Neutrophil (primary cell): ENCODE results near the gene SLC4A2.

Experiments used
- H3K27ac ChIP-seq: fragments of 200-600 bp; sonication (generic); 2 replicates; pipeline ENCODE4 v1.5.1; 2016; ENCODE audit warnings: mild to moderate bottlenecking, moderate library complexity
- H3K27me3 ChIP-seq: fragments of 200-600 bp; sonication (generic); 2 replicates; pipeline ENCODE4 v1.6.0; 2016; ENCODE audit warnings: mild to moderate bottlenecking
- H3K36me3 ChIP-seq: fragments of 200-600 bp; sonication (generic); 2 replicates; pipeline ENCODE4 v1.5.1; 2017
- H3K4me1 ChIP-seq, 2 experiments: fragments of 200-600 bp in 1 of 2; sonication (generic) in 1 of 2; 1 replicate in 1 of 2; 2 replicates in 1 of 2; pipeline versions ENCODE4 v1.5.1 to v1.6.1; 2013 to 2016; ENCODE audit warnings: low read depth in 1 of 2, low read length in 1 of 2, mild to moderate bottlenecking in 1 of 2, moderate library complexity in 1 of 2; ENCODE audit not compliant: control insufficient read depth in 1 of 2, insufficient read depth in 1 of 2
- H3K4me3 ChIP-seq, 2 experiments: fragments of 200-600 bp in 1 of 2; sonication (generic) in 1 of 2; 1 replicate in 1 of 2; 2 replicates in 1 of 2; pipeline ENCODE4 v1.5.1; 2013 to 2016; ENCODE audit warnings: low read depth in 1 of 2, low read length in 1 of 2, mild to moderate bottlenecking in 1 of 2, moderate library complexity in 1 of 2
- H3K9me3 ChIP-seq: fragments of 200-600 bp; sonication (generic); 2 replicates; pipeline ENCODE4 v1.5.1; 2016
- CTCF ChIP-seq: fragments of 200-600 bp; sonication (generic); IDR thresholded peaks from 2 replicates; pipeline ENCODE4 v1.5.1; 2016; ENCODE audit warnings: antibody characterized with exemption

SLC4A2 gene

DNA sequence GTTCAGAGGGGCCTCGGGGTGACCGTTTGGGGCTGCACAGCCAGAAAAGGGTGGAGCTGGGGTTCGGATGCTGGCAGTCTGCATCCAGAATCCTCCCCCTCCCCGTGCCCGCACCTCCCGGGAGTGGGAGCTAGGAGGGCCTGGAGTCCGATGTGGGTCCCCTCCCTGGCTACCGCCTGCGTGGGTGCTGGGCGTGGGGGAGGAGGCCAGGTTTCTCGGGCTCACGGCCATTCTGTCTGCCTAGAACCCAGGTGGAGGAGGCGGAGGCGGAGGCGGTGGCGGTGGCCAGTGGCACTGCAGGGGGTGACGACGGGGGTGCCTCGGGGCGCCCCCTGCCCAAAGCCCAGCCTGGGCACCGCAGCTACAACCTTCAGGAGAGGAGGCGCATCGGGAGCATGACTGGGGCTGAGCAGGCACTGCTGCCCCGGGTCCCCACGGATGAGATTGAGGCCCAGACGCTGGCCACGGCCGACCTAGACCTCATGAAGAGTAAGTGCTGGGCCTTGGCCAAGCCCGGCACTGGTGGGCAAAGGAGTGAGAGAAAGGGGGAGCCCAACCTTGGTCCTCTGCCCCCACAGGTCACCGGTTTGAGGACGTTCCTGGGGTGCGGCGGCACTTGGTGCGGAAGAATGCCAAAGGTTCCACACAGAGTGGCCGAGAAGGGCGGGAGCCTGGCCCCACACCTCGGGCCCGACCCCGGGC lies 7.0 kb downstream of the SLC4A2 start:
- peaks cover 75% of the 10 kb centered on the region for H3K36me3 ChIP-seq
- no peaks in the 10 kb centered on the region for H3K4me1 ChIP-seq
- no peak for TF ChIP-seq CTCF
- H3K27me3 ChIP-seq = no peaks in the 10 kb centered on the region
- H3K27ac ChIP-seq = no peak overlapping the region
- no peak overlapping the region for H3K4me3 ChIP-seq
- no peaks in the 10 kb centered on the region for H3K9me3 ChIP-seq

GRCh38 chr7:151068069-151068773 lies 8.8 kb downstream of the SLC4A2 start:
- no peak overlapping the region for H3K4me3 ChIP-seq
- peaks cover 93% of the 10 kb centered on the region for H3K36me3 ChIP-seq
- no peak for TF ChIP-seq CTCF
- no peaks in the 10 kb centered on the region for H3K27me3 ChIP-seq
- no peak overlapping the region for H3K27ac ChIP-seq
- H3K4me1 ChIP-seq = no peaks in the 10 kb centered on the region
- no peaks in the 10 kb centered on the region for H3K9me3 ChIP-seq

DNA sequence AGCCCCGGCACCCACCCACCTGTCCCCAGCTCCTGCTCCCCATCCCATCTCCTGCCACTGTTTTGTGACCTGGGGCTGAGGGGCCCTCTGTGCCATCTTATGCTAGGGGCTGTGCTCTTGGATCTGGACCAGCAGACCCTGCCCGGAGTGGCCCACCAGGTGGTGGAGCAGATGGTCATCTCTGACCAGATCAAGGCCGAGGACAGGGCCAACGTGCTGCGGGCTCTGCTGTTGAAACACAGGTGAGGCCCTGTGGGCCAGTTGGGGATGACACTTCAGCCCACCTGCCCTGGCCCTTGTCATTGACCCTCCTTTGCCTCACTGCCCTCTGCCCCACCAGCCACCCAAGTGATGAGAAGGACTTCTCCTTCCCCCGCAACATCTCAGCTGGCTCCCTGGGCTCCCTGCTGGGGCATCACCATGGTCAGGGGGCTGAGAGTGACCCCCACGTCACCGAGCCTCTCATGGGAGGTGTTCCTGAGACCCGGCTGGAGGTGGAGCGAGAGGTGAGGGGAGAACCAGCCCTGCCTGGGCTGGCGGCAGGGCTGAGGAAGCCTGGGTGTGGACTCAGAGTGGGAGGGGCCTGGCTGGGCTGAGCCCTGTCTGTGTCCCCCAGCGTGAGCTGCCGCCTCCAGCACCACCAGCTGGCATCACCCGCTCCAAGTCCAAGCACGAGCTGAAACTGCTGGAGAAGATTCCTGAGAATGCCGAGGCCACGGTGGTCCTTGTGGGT lies 10.6 kb downstream of the SLC4A2 start:
- H3K27ac ChIP-seq = no peak overlapping the region
- H3K36me3 ChIP-seq = peaks cover 99% of the 10 kb centered on the region
- no peaks in the 10 kb centered on the region for H3K27me3 ChIP-seq
- no peaks in the 10 kb centered on the region for H3K4me1 ChIP-seq
- no peaks in the 10 kb centered on the region for H3K9me3 ChIP-seq
- no peak overlapping the region for H3K4me3 ChIP-seq
- TF ChIP-seq CTCF = no peak

GRCh38 chr7:151070574-151070960 lies 11.2 kb downstream of the SLC4A2 start:
- no peak overlapping the region for H3K4me3 ChIP-seq
- peaks cover 99% of the 10 kb centered on the region for H3K36me3 ChIP-seq
- H3K27ac ChIP-seq = no peak overlapping the region
- no peaks in the 10 kb centered on the region for H3K9me3 ChIP-seq
- H3K4me1 ChIP-seq = no peaks in the 10 kb centered on the region
- no peaks in the 10 kb centered on the region for H3K27me3 ChIP-seq
- no peak for TF ChIP-seq CTCF

- Histone ChIP-seq H3K4me1 (no peaks in the 10 kb centered on the region), H3K4me3 (no peak overlapping the region), H3K27me3 (no peaks in the 10 kb centered on the region), H3K36me3 (peaks cover 99% of the 10 kb centered on the region), H3K27ac (no peak overlapping the region), H3K9me3 (no peaks in the 10 kb centered on the region)
- TF ChIP-seq CTCF = no peak
These were observed 11.9 kb downstream of the SLC4A2 start for GRCh38 chr7:151071032-151071866.
